Stimulated activated CD4-positive, alpha-beta T cell treated with anti-CD3 and anti-CD28 coated beads, Interleukin-4, amount 100 ng/mL, for 48 hours (primary cell): ENCODE data around the gene GUF1.

ENCODE experiments used
- DNase-seq, 2 donors: peaks; one replicate each; pipeline ENCODE4 v3.0.0-alpha.2; 2020; ENCODE audit warnings: low read depth in 2 of 2

GUF1 gene, protein sequence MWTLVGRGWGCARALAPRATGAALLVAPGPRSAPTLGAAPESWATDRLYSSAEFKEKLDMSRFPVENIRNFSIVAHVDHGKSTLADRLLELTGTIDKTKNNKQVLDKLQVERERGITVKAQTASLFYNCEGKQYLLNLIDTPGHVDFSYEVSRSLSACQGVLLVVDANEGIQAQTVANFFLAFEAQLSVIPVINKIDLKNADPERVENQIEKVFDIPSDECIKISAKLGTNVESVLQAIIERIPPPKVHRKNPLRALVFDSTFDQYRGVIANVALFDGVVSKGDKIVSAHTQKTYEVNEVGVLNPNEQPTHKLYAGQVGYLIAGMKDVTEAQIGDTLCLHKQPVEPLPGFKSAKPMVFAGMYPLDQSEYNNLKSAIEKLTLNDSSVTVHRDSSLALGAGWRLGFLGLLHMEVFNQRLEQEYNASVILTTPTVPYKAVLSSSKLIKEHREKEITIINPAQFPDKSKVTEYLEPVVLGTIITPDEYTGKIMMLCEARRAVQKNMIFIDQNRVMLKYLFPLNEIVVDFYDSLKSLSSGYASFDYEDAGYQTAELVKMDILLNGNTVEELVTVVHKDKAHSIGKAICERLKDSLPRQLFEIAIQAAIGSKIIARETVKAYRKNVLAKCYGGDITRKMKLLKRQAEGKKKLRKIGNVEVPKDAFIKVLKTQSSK

DNA sequence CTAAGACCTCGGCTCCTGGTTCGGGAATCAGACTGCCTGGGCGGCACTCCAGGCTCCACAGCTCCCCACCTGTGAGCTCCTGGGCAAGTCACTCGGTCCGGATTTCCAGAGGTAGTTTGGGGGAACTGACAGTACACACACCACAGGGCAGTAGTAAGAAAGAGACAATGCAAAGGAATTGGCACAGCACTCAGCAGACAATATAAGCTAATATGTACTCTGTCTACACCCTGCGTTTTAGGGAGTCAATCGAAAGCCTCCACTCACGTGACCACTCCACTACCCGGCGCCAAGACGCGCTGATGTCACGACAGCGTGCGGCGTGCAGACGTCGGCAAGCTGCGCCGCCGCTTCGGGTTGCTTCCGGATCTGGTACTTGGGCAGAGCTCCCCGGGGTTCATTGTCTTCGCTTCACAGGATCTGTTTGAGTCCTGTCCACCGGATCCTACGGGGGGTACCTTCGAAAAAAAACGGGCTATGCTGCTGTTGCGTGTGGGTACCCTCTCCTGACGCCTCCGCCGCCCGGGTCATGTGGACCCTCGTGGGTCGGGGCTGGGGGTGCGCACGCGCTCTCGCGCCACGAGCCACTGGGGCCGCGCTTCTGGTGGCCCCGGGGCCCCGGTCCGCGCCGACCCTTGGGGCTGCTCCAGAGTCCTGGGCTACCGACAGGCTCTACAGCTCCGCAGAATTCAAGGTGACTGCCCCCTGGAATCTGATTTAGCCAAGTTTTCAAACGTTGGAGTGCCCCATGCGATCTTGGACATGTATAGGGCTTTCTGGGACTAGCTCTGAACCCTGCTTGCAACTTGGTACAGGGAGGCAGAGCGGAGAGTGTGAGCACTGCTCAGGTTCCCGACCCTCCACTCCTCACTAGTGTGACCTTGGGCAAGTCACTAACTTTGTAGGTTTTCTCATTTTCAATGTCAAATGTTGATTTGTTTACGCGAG is at the start of gene GUF1:
Gene GUF1, plus strand, starts transcription at position 327 of the 948 bp plus-strand sequence. Its CDS starts 203 bp downstream, at position 530.
- DNase-seq, result peak; percentile 73 to 83

DNA sequence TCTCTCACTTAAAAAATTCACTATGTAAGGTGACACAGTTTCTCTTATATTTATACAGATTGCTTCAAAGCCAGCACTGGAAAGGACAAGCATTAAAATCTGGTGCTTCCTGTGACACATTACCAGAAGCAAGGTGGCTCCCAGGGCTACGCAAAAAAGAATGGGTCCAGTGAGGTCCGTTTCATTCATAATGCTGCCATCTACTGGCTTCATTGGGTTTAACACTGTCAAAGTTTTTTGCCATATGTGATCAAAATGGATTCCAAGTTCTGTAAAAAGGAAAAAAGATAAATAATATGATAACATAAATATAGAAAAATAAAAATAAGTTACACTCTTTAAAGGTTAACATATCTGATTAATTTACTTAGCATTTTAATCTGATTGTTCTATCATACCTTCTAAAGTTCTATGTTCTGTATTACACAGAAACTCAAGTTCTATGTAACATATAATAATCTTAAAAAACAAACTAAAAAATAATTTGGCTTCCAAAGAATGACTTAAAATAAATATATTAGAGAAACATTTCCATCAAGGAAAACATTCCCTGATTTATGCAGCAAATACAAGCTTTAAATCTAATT is 48.8 kb upstream of the GUF1 start:
- peak in 1 of 2 donors; percentile 3 for DNase-seq

DNA sequence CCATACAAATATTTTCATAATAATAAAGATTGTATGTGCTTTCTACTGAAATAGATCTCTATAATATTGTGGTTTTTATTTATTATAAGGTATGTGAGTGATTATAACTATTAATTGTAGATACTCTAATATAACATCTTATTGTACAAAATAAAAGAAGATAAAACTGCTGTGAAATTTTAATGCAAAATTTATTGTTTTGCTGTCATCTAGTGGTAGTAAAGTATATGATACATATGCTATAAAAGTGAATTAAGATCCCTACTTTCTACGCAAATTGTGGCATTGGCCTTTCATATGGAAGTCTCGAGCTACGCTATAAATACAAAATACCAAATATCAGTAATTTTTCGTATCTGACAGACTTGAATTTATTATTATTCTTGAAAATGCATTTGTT is 46.1 kb upstream of the GUF1 start:
- no peak for DNase-seq

DNA sequence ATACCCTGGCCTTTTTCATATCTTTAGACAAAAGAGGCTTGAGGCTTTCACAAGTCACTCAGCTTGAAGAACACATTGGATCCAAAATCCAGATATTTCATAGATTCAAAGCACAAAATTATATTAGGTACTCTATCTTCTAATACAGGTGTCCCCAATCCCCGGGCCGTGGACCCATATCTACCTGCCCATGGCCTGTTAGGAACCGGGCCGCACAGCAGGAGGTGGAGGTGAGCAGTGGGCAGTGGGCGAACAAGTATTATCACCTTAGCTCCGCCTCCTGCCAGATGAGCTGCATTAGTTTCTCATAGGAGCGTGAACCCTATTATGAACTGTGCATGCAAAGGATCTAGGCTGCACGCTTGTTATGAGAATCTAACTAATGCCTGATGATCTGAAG is 45.5 kb upstream of the GUF1 start:
- no peak for DNase-seq

DNA sequence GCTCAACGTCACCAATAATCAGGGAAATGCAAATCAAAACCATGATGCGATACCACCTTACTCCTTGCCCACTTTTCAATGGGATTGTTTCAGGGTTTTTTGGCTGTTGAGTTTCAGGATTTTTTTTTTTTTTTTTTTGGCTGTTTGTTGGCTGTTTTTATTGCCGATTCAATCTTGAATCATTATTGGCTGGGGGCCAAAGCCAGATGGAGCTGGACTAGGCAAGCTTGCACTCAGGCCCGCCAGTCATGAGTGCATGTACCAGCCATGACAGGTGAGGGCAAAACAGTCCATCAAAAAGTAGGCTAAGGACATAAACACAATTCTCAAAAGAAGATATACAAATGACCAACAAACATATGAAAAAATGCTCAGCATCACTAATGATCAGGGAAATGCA is 40.1 kb upstream of the GUF1 start:
- DNase-seq, result no peak

DNA sequence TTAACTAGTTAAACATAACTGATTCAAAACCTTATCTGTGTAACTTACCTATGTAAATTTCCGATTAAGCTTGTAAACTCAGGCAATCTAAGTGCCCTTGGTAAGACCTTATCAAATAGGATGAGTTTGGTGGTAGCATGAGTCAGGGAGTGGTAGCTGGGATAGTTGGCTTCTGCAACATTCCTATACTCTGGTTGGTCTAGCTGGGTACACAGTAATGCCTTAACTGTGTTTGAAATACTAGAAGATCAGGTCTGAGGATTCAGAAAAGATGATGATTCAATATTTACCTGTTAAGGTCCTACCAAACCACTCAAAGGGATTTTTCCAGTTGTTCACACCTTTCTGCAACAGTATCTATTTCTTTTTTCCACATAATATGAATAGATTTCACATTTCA is 32.1 kb upstream of the GUF1 start:
- DNase-seq, result no peak

DNA sequence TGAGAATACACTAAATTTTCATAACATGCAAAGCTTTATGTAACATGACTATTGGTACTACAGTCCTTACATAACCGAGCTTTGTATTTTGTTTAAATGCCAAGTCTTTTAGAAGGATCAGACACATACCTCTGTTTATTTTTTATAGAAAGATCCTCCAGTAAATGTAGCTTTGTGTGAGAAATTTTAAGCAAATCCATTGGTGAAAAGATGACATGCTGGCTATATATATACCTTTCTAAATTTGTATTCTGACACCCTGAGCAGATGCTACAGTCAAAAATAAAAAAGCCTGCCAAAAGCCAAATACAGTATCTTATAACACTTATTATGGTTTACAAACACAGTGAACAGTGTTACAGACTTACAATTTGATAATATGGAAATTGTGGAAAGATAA is 26.8 kb upstream of the GUF1 start, which contains the start of gene YIPF7:
Gene YIPF7, minus strand, starts transcription at position 201 of the 400 bp plus-strand sequence. CDS start 1,525 bp downstream, outside the sequence.
- DNase-seq, result no peak

DNA sequence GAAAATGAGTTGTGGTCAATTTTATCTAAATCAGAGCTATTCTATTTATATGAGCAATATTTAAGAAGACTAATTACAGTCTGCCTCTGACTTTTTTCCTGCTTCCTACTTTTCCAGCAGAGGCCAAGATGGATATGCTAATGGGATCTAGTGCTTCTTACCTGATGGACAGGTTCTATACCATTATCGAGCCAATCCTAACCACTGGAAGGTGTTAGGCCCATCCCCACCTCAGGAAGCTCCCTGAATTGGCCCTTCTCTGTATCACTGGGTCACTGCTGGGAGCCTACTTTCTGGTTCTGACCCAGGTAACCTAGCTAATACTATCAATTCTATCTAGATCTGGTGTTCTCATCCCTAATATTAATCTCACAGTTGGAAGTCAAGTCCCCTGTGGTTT is 26.2 kb upstream of the GUF1 start:
- DNase-seq, result no peak

DNA sequence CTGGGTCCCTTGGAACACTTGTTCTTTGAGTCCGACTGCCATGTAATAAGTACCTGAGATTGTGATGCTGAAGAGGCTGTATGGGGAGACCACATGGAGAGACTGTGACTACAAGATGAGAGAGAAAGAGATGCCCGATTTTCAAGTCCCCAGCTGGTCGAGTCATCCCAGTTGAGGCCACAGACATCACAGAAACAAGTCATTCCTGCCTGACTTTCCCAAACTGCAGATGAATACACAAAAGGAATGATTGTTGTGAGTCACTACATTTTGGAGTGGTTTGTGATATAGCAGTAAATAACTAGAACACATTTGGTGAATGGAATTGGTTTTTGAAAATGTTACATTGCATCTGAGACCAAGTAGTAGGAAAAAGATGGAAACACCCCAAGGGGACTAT is 17.8 kb upstream of the GUF1 start:
- no peak for DNase-seq

DNA sequence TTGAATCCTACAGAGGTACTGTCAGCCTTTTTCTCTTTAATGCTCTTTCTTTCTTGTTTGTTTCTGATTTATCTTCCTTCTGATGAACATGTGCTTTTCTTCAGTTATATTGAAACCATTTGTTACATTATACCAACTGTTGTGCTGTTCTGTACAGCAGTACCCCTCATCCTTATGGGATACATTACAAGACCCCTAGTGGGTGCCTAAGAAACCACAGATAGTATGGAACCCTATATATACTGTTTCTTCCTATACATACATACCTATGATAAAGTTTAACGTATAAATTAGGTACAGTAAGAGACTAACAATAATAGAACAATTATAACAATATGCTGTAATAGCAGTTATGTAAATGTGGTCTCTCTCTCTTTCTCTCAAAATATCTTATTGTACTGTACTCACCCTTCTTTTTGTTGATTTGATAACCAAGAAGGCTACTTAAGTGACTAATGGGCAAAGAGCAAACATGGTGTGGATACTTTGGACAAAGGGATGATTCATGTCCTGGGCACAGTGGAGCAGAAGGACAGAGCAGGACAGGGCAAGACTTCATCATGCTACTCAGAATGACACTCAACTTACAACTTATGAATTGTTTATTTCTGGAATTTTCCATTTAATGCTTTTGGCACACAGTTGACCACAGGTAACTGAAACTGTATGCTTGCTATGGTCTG is 16.1 kb upstream of the GUF1 start:
- DNase-seq, result no peak

DNA sequence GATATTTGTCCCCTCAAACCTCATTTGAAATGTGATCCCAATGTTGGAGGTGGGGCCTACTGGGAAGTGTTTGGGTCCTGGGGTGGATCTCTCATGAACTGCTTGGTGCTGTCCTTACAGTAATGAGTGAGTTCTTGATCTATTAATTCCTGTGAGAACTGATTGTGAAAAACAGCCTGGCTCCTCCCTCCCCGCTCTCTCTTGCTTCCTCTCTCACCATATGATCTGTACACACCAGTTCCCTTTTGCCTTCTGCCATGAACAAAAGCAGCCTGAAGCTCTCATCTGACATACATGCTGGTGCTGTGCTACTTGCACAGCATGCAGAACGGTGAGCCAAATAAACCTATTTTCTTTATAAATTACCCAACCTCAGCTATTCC is 15.6 kb upstream of the GUF1 start:
- DNase-seq, result no peak

DNA sequence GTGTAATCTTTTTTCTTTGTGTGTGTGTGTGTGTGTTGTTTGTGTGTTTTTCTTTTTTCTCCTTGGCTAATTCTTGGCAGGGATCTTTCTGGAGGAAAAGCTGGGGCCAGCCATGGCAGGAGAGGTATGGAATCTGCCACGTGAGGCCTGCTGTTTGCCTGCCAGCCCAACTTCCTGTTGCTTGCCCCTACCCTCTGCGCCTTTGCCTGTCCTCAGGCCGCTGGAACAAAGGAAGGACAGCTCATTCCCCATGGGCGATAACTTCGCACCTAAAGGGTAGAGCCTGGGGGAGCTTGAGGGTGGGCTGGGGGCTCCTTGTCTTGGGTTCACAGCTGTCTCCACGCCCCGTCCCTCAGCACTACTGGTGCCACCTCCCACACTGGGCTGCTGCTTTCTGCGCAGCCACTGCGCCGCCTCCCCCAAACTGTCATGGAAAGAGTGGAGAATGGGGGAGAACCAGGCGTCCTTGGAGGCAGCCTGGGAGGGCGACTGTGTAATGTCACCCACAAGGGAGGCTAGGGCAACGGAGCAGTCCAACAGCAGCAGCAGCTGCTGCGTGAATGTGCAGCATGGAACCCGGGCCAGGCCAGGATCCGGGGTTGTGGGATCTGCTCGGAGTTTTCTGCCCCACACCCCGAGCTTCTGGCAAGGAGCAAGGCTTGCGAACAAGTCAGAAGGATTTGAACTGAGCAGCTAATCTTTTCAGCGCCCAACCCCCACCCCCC is 14.5 kb upstream of the GUF1 start:
- DNase-seq, result no peak

DNA sequence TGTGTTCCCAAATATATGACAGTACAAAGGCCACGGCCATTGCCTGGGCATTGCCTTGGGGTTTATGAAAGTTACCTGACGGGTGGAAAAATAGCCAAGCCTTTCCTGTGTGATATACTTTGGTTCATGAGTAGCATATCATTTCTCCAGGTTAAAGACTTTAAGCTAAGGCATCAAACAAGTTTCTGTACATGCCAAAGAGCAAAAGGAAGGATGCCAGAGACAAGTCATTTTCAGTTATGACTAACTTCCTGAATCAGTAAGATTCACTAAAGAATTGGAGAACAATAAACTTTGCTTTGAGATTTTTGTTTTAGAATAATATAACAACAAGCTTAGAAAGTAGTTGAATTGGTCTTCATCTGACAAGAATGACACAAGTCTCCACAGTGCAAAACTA is 9.7 kb upstream of the GUF1 start:
- no peak for DNase-seq

DNA sequence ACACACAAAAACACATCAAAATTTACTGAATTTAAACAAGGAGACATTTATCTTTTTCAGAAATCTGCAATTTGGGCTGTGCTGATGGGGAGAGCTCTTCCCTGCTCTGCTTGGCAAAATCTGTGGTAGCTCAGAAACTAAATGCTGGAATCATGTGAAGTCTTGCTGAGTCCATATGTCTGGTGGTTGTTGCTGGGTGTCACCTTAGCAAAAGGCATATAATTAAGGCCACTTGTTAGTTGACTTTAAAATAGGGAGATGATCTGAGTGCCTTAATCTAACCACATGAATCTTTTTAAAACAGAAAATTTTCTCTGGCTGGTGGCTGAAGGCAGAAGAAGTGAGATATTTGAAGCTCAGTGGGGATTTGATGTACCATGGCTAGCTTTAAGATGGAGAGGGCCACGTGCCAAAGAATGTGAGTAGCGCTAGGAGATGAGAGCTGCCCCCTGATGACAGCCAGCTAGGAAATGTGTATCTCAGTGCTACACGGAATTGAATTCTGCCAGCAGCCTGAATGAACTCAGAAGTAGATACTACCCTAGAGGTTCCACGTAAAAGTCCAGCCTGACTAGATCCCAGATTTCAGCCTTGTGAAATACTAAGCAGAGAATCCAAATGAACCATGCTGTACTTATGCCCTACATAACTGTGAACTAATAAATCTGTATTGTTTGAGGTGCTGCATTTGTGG is 7.6 kb upstream of the GUF1 start:
- DNase-seq, result no peak

DNA sequence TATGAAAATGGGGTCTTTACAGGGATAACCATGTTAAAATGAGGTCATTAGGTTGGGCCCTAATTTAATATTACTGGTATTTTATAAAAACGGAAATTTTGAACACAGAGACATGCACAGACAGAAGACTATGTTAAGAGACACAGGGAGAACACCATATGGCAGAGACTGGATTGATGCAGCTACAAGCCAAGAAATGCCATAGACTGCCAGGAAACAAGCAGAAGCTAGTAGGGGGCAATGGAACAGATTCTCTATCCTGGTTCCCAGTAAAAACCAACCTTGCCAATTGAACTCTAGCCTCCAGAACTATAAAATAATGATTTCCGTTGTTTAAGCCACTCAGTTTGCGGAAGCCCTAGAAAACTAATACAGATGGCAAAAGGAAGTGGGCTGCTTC is 6.6 kb upstream of the GUF1 start:
- no peak for DNase-seq

DNA sequence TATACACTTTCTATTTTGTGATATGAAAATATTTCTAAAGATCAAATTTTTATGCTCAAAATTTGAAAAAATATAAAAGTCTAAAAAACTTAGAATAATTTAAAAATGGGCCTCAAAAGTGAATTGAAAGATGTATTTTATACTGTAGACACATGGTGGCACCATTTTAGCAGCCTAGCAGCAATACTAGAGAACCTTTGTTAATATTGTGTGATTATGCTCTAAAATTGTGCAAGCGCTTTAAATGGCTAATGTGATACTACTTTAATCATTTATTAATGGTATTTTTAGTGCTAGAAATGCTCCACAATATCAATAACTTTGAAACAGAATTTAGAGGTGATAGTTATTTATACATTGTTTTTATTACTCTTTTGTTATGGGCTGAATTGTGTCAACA is 3.7 kb upstream of the GUF1 start:
- DNase-seq, result no peak

DNA sequence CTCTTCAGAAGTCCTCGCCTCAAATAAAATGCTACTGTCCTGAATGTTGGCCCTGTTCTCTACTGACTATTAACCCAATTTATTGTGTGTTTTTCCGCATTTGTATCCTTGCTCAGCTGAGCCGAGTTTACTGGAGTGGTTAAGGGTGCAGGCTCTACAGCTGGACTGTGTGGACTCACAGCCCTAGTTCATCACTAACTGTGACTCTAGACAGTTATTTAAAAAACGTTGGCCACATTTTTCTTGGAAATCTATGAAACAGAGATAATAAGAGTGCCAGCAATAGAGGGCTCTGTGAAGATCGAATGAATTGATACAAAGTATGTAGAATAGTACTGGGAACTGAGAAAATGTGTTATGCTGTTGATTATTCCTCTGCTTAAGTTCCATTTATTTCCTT is 2.9 kb upstream of the GUF1 start:
- DNase-seq, result no peak

DNA sequence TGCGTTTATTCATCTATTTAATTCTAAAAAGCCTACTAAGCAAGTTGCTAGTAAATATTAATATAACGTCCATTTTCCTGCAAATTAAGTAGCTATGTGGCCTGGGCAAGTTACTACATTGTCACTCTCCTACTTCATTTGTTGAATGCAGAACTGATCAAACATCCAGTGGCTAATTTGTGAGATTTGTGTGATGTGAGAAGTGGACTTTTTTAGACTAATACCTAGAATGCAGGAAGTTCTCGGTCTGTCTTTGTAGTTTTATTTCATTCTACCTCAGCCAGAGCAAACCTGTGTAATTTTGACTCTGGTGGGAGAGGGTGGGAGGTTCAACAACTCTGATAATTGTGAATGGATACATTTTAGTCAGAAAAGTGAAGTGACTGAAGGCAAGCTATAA is 840 bp downstream of the GUF1 start:
- DNase-seq, result no peak

DNA sequence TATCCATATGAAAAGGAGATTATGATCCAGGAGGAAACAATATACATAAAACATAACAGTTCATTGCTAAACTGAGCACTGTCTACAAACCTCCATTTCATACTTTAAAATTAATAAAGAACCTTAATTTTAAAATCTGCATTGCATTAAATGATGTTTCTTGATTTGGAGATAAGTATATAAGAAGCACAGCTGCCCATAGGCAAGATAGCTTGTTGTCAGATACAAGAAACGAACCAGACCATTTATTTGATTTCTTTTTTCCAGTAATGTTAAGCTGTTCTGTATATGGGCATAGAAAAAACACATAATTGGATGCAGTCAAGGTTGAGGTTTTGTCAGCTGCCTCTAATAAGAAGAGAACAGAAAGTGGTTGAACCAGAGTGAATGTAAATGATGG is 6.4 kb downstream of the GUF1 start:
- DNase-seq, result no peak

DNA sequence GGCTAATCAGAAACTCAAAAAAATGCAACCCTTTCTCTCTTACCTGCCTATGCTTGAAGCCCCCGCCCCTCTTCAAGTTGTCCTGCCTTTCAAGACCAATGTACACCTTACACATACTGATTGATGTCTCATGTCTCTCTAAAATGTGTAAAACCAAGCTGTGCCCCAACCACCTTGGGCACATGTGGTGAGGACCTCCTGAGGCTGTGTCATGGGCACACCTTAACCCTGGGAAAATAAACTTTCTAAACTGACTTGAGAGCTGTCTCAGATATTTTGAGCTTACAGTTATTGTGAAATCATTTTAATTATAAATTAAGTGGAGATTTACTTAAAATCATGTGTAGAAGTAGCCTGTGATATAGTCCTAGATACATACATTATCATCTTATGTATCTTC is 22.2 kb downstream of the GUF1 start:
- no peak for DNase-seq
